Neuronal stem cell (in vitro differentiated cells): ENCODE results near the gene MYADML2.

Experiments
- DNase-seq: peaks from one replicate; pipeline ENCODE4 v3.0.0-alpha.2; 2013; ENCODE audit warnings: low spot score
- H2AFZ ChIP-seq: one replicate; pipeline ENCODE4 v1.6.1; 2013; ENCODE audit warnings: mild to moderate bottlenecking, low read length, inconsistent platforms
- H2AK5ac ChIP-seq: 2 replicates; pipeline ENCODE4 v1.6.1; 2013; ENCODE audit warnings: low read depth, mild to moderate bottlenecking, inconsistent platforms, low read length, moderate library complexity, mixed read lengths
- H2BK120ac ChIP-seq: 2 replicates; pipeline ENCODE4 v1.6.1; 2013; ENCODE audit warnings: low read depth, mild to moderate bottlenecking, inconsistent platforms, low read length, moderate library complexity, mixed read lengths
- H2BK12ac ChIP-seq: one replicate; pipeline ENCODE4 v1.6.1; 2013; ENCODE audit warnings: low read length, inconsistent platforms
- H2BK15ac ChIP-seq: 2 replicates; pipeline ENCODE4 v1.6.1; 2013; ENCODE audit warnings: mild to moderate bottlenecking, low read length, inconsistent platforms, mixed read lengths
- H2BK5ac ChIP-seq: one replicate; pipeline ENCODE4 v1.6.1; 2013; ENCODE audit warnings: inconsistent platforms, mild to moderate bottlenecking, low read length, moderate library complexity
- H3K14ac ChIP-seq: one replicate; pipeline ENCODE4 v1.6.1; 2013; ENCODE audit warnings: low read length, inconsistent platforms
- H3K18ac ChIP-seq: 2 replicates; pipeline ENCODE4 v1.6.1; 2013; ENCODE audit warnings: low read length, inconsistent platforms
- H3K23ac ChIP-seq: 2 replicates; pipeline ENCODE4 v1.6.1; 2013; ENCODE audit warnings: low read depth, mild to moderate bottlenecking, mixed read lengths, low read length, inconsistent platforms; ENCODE audit not compliant: poor library complexity
- H3K27ac ChIP-seq: replicated peaks from 3 replicates; pipeline ENCODE4 v1.5.1; 2013; ENCODE audit warnings: low read length, inconsistent platforms
- H3K27me3 ChIP-seq, 3 experiments: 2 replicates each; pipeline ENCODE4 v1.6.1; 2013; ENCODE audit warnings: low read length in 3 of 3, mild to moderate bottlenecking in 2 of 3, inconsistent platforms in 1 of 3, low read depth in 1 of 3, mixed read lengths in 1 of 3, moderate library complexity in 1 of 3; ENCODE audit not compliant: control insufficient read depth in 3 of 3, insufficient read depth in 3 of 3
- H3K36me3 ChIP-seq, 2 donors: replicated peaks in 1 of 2; 2 replicates each; pipeline ENCODE4 v1.6.1; 2013; ENCODE audit warnings: low read length in 2 of 2; ENCODE audit not compliant: control insufficient read depth in 2 of 2, insufficient read depth in 2 of 2
- H3K4ac ChIP-seq: 2 replicates; pipeline ENCODE4 v1.6.1; 2013; ENCODE audit warnings: inconsistent platforms, mild to moderate bottlenecking, low read length, moderate library complexity
- H3K4me1 ChIP-seq, 2 donors: 1 replicate in 1 of 2; 2 replicates in 1 of 2; pipeline ENCODE4 v1.6.1; 2013; ENCODE audit warnings: low read length in 2 of 2, low read depth in 1 of 2; ENCODE audit not compliant: control insufficient read depth in 2 of 2, insufficient read depth in 1 of 2
- H3K4me2 ChIP-seq: one replicate; pipeline ENCODE4 v1.6.1; 2013; ENCODE audit warnings: mild to moderate bottlenecking, low read length, inconsistent platforms; ENCODE audit not compliant: insufficient read depth, poor library complexity, severe bottlenecking
- H3K4me3 ChIP-seq, 2 donors: 2 replicates each; pipeline ENCODE4 v1.5.1; 2013; ENCODE audit warnings: low read length in 2 of 2, mild to moderate bottlenecking in 2 of 2, inconsistent platforms in 1 of 2, moderate library complexity in 1 of 2
- H3K79me1 ChIP-seq: one replicate; pipeline ENCODE4 v1.6.1; 2013; ENCODE audit warnings: low read depth, mild to moderate bottlenecking, inconsistent platforms, low read length, moderate library complexity
- H3K9ac ChIP-seq: one replicate; pipeline ENCODE4 v1.6.1; 2013; ENCODE audit warnings: mild to moderate bottlenecking, low read depth, low read length, inconsistent platforms; ENCODE audit not compliant: poor library complexity
- H3K9me3 ChIP-seq, 2 donors: replicated peaks in 1 of 2; 2 replicates each; pipeline versions ENCODE3 to v1.6.1; 2013; ENCODE audit warnings: low read length in 2 of 2, mild to moderate bottlenecking in 2 of 2, inconsistent platforms in 1 of 2, low read depth in 1 of 2, mixed read lengths in 1 of 2, moderate library complexity in 1 of 2; ENCODE audit not compliant: control insufficient read depth in 2 of 2, insufficient read depth in 1 of 2
- H4K8ac ChIP-seq: one replicate; pipeline ENCODE4 v1.6.1; 2013; ENCODE audit warnings: low read depth, mild to moderate bottlenecking, inconsistent platforms, low read length, moderate library complexity
- H4K91ac ChIP-seq: one replicate; pipeline ENCODE4 v1.6.1; 2013; ENCODE audit warnings: low read length, low read depth, mild to moderate bottlenecking, inconsistent platforms; ENCODE audit not compliant: poor library complexity
- WGBS, 2 donors: extraction: QIAGEN DNeasy Blood & Tissue Kit; methylation state at CpG; one replicate each; pipeline ENCODE4 v1.1.7; 2013; ENCODE audit warnings: missing lambda C conversion rate in 2 of 2, mixed read lengths in 1 of 2; ENCODE audit not compliant: insufficient read length in 2 of 2, insufficient replicate concordance in 1 of 2; ENCODE audit errors: extremely low coverage in 2 of 2; 5-methylcytosine and 5-hydroxymethylcytosine counted together

The MYADML2 gene

DNA sequence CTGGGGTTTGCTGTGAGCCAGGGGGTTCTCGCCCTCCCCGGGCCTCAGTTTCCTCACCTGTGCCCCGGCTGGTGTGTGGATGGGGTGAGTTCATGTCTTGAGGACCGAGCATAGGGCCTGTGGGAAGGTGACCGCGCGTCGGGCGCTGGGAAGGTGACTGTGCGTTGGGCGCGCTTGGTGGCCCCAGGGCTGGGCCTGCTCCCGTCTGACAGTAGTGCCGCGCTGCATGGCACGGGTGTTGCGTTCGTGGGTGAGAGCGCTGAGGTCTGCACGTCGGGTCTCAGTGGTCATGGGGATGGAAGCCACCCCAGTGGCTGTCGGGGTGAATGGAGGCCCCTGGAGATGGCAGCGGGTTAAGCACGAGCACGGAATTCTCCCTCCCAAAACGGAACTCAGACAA lies 39.6 kb upstream of the MYADML2 start:
- Histone ChIP-seq H2BK5ac (no peak overlapping the region), H3K4me3 (no peak overlapping the region), H4K91ac (no peak overlapping the region), H3K79me1 (peaks cover 10% of the 10 kb centered on the region), H2AFZ (no peak overlapping the region), H2BK15ac (no peak overlapping the region), H3K23ac (peak overlapping the region; percentile 55), H3K18ac (no peak overlapping the region), H3K14ac (no peak overlapping the region), H3K4ac (no peak overlapping the region), H4K8ac (no peak overlapping the region), H3K4me1 (peaks cover 5% of the 10 kb centered on the region in 2 donors), H3K4me2 (no peak overlapping the region), H3K36me3 (peaks cover 12 to 41% of the 10 kb centered on the region in 2 donors), H3K27ac (no peak overlapping the region), H2BK120ac (no peak overlapping the region), H2AK5ac (no peak overlapping the region), H2BK12ac (peak overlapping the region; percentile 58), H3K9me3 (peaks cover 3 to 8% of the 10 kb centered on the region in 2 donors), H3K27me3 (no peaks in the 10 kb centered on the region), H3K9ac (no peak overlapping the region)
- WGBS, 2 donors = no CpG with 5 or more reads among the region's 26 CpGs
- DNase-seq = no peak

DNA sequence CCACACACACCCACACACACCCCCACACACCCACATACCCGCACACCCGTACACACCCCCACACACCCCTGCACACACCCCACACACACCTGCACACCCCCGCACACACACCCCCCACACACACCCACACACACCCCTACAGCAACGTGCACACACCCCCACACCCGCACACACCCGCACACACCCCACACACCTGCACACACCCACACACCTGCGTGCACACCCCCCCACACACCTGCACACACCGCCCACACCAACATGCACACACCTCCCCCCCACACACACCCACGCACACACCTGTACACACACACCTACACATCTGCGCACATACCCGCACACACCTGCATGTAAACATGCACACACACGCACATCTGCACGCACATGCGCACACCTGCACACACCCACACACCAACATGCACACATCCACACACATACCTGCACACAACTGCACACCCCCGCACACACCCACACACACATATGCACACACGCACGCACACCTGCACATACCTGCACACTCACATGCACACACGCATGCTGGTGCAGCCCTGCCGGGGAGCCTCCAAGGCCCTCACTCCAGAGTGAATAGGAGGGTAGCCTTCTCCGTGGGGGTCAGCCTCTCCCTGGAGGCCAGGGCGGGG lies 37.9 kb upstream of the MYADML2 start:
- no peak overlapping the region for H3K4me2 ChIP-seq
- H3K9ac ChIP-seq = no peak overlapping the region
- H2BK120ac ChIP-seq = no peak overlapping the region
- no peak overlapping the region for H3K27ac ChIP-seq
- DNase-seq = no peak
- peaks cover 0 to 3% of the 10 kb centered on the region in 2 donors for H3K9me3 ChIP-seq
- peak overlapping the region; percentile 98 for H3K23ac ChIP-seq
- peak overlapping the region; percentile 23 for H4K8ac ChIP-seq
- H2BK5ac ChIP-seq = no peak overlapping the region
- no peak overlapping the region for H3K18ac ChIP-seq
- no peak overlapping the region for H2AK5ac ChIP-seq
- no peaks in the 10 kb centered on the region for H3K4me1 ChIP-seq
- peaks cover 14 to 51% of the 10 kb centered on the region in 2 donors for H3K36me3 ChIP-seq
- no peak overlapping the region for H3K4ac ChIP-seq
- 100% methylated on average over 2 of the region's 21 CpGs; no CpG with 5 or more reads in 1 of the 2 donors for WGBS, 2 donors
- peaks cover 8% of the 10 kb centered on the region for H3K79me1 ChIP-seq
- H3K27me3 ChIP-seq = no peaks in the 10 kb centered on the region
- H2BK12ac ChIP-seq = no peak overlapping the region
- H3K4me3 ChIP-seq = peak overlapping the region in 1 of 2 donors; percentile 61
- H2AFZ ChIP-seq = no peak overlapping the region
- peak overlapping the region; percentile 38 for H3K14ac ChIP-seq
- H4K91ac ChIP-seq = peak overlapping the region; percentile 97
- H2BK15ac ChIP-seq = no peak overlapping the region

DNA sequence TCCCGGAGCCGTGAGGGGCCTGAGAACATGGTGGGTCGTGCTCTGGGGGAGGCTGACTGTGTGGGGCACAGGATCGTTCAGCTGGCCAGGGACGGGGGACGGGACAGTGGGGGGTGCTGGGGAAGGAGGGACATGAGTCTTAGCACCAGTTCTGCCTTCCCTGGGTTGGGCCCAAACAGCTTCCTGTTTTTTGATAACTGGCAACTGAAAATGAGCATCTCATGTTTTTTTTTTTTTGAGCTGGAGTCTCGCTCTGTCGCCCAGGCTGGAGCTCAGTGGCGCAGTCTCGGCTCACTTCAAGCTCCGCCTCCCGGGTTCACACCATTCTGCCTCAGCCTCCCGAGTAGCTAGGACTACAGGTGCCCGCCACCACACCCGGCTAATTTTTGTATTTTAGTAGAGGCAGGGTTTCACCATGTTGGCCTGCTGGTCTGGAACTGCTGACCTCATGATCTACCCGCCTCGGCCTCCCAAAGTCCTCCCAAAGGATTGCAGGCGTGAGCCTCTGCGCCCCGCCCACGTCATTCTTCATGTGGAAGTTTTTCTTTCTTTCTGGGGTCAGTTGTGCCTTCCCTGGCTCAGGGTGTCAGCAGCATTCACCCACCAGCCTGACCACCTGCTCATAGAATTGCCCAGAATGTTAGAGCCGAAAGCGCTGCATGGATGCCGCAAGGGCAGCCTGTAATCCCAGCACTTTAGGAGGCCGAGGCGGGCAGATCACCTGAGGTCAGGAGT lies 36.8 kb upstream of the MYADML2 start:
- Histone ChIP-seq H3K4me1 (no peaks in the 10 kb centered on the region), H2BK5ac (no peak overlapping the region), H3K14ac (no peak overlapping the region), H3K23ac (no peak overlapping the region), H2AK5ac (no peak overlapping the region), H2BK120ac (no peak overlapping the region), H4K8ac (no peak overlapping the region), H3K27ac (no peak overlapping the region), H2BK12ac (no peak overlapping the region), H4K91ac (no peak overlapping the region), H3K79me1 (peaks cover 7% of the 10 kb centered on the region), H2BK15ac (no peak overlapping the region), H3K18ac (no peak overlapping the region), H3K4me3 (peak overlapping the region in 1 of 2 donors; percentile 36), H2AFZ (no peak overlapping the region), H3K4ac (no peak overlapping the region), H3K9me3 (peaks cover 0 to 3% of the 10 kb centered on the region in 2 donors), H3K4me2 (no peak overlapping the region), H3K9ac (no peak overlapping the region), H3K27me3 (no peaks in the 10 kb centered on the region), H3K36me3 (peaks cover 14 to 61% of the 10 kb centered on the region in 2 donors)
- DNase-seq = no peak
- no CpG with 5 or more reads among the region's 26 CpGs for WGBS, 2 donors

DNA sequence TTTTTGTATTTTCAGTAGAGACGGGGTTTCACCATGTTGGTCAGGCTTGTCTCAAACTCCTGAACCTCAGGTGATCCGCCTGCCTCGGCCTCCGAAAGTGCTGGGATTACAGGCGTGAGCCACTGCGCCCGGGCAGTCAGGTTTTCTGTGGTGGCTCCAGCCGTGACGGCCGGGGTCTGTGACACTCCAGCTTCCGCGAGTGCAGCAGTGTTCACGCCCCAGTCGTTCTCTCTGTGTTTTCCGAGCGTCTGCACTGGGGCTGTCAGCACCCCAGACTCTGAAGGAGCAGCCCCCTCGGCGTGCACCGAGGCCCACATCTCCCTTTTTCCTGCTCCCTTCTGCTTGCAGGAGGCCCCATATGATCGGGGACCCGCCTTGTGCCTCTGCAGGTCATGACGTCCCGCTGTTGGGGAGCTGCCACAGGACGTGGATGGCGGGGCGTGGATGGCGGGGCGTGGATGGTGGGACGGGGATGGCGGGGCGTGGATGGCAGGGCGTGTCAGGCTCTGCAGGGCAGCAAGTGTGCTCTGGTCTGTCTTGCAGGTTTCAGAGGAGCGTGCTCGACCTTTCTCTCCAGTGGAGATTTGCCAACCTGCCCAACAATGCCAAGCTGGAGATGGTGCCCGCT lies 36.1 kb upstream of the MYADML2 start:
- Histone ChIP-seq H3K4ac (no peak overlapping the region), H3K9me3 (peaks cover 0 to 3% of the 10 kb centered on the region in 2 donors), H2BK15ac (no peak overlapping the region), H2BK5ac (no peak overlapping the region), H3K4me1 (peaks cover 0 to 4% of the 10 kb centered on the region in 2 donors), H3K9ac (peak overlapping the region; percentile 70), H2AFZ (no peak overlapping the region), H3K27me3 (no peaks in the 10 kb centered on the region), H2AK5ac (no peak overlapping the region), H3K14ac (no peak overlapping the region), H2BK12ac (no peak overlapping the region), H4K91ac (no peak overlapping the region), H3K36me3 (peaks cover 14 to 60% of the 10 kb centered on the region in 2 donors), H3K79me1 (peaks cover 9% of the 10 kb centered on the region), H4K8ac (peak overlapping the region; percentile 3), H3K27ac (no peak overlapping the region), H3K4me2 (no peak overlapping the region), H2BK120ac (no peak overlapping the region), H3K4me3 (peak overlapping the region in 1 of 2 donors; percentile 36), H3K23ac (no peak overlapping the region), H3K18ac (no peak overlapping the region)
- no CpG with 5 or more reads among the region's 35 CpGs for WGBS, 2 donors
- no peak for DNase-seq
